GM21737 (cell line): ENCODE results near the gene MACROD2.

Source experiments
- ATAC-seq: cut with Tn5 transposase; IDR thresholded peaks from one replicate; pipeline ENCODE4 v1.9.1; 2021; ENCODE audit warnings: mild to moderate bottlenecking, moderate library complexity; ENCODE audit not compliant: unreplicated experiment

Gene MACROD2

GRCh38 chr20:15061955-15062354, 1066.6 kb downstream of the MACROD2 start:
- no peak for ATAC-seq

DNA sequence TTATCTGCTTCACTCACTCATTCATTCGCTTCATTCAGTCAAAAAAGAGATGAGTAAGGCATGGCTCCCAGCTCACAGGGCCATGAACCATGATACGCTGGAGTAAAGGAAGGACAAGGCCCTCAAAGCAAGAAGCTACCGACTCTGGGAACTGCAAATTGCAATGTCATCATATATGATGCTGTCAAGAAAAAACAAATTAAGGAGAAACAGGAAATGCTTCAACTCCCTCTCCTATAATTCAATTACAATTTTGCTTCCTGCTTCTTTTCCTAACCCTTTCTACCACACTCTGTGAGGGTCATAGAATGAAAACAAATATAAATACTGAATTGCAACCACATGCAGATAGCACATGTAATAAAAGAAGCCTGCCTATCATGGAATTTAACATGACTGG, 1067.8 kb downstream of the MACROD2 start:
- ATAC-seq, result no peak

DNA sequence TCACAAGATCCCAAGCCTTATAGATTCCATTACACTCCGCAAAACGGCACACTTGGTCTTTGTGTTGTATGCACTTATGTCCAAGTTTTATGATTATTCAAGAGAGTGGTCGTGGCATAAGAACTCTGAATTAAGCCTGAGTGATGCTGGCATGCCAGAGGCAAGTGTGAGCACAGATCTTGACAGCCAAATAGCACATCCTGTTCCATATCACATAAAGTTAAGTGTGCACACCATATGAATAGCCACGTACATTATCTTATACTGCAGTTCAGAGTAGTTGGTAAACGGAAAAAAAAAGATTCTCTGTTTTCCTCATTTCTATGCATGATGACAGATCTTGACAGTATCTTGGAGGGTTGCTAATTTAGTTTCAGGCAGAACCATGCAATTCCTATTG, 1069.4 kb downstream of the MACROD2 start:
- ATAC-seq, result no peak

GRCh38 chr20:15065794-15066193, 1070.5 kb downstream of the MACROD2 start:
- no peak for ATAC-seq

DNA sequence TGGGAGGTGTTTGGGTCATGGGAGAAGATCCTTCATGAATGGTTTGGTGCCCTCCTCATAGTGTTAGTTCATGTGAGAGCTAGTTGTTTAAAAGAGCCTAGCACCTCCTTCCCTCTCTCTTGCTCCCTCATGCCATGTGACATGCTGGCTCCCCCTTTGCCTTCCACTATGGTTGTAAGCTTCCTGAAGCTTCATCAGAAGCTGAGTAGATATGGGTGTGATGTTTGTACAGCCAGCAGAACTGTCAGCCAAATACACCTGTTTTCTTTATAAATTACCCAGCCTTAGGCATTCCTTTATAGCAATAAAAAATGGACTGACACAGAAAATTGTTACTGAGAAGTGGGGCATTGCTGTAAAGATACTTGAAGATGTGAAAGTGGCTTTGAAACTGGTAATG, 1073.2 kb downstream of the MACROD2 start:
- ATAC-seq, result no peak

DNA sequence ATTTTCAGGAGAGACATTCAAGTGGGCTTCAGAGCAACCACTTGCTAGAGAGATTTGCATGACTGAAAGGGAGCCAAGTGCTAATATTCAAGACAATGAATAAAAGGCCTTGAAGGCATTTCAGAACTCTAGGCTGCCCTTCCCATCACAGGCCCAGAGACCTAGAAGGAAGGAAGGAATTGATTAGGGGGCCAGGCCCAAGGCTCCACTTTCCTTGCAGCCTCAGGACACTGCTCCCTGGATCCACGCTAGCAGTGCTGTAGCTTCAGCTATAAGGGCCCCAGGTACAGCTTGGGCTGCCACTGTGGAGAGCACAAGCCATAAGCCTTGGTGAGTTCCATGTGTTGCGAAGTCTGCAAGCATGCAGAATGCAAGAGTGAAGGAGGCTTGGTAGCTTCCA, 1074.0 kb downstream of the MACROD2 start:
- no peak for ATAC-seq

GRCh38 chr20:15071085-15071808, 1075.9 kb downstream of the MACROD2 start:
- no peak for ATAC-seq

DNA sequence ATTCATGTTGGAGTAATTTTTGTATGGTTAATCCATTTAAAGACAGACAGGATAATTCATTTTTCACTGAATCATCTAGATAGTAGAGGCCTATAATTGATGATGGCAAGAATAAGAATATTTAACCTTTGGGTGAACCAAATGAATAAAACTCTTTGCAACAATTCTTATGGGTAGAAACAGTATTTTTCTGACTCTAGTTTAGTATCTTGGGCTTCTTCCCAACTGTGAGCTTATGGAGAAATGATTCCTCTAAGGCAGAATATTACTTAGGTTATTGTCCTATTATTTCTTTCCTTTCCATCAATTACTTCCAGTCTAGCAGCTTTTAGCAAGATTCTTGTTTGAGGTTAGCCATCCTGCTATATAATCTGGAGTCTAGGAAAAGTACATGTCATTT, 1077.0 kb downstream of the MACROD2 start:
- no peak for ATAC-seq

GRCh38 chr20:15075586-15075985, 1080.3 kb downstream of the MACROD2 start:
- no peak for ATAC-seq

DNA sequence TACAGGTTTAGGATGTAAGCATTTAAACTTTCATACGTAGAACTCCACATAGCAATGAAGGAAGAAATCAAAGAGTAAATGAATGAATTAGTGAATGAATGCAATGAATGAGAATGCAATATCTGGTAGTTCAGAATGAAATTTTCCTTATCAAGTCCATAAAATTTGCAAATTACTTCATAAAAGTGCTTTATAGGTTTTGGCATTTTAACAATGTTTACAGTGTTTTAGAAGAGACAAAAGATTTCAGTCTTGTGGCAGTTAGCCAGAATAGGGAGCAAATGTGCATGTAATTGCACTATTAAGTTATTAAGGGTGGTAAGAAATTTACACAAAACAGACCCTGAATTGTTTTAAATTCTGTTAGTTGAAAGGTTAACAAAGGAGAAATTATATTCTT, 1081.5 kb downstream of the MACROD2 start:
- no peak for ATAC-seq

- no peak for ATAC-seq
Measured at GRCh38 chr20:15077733-15078250, 1082.5 kb downstream of the MACROD2 start.

DNA sequence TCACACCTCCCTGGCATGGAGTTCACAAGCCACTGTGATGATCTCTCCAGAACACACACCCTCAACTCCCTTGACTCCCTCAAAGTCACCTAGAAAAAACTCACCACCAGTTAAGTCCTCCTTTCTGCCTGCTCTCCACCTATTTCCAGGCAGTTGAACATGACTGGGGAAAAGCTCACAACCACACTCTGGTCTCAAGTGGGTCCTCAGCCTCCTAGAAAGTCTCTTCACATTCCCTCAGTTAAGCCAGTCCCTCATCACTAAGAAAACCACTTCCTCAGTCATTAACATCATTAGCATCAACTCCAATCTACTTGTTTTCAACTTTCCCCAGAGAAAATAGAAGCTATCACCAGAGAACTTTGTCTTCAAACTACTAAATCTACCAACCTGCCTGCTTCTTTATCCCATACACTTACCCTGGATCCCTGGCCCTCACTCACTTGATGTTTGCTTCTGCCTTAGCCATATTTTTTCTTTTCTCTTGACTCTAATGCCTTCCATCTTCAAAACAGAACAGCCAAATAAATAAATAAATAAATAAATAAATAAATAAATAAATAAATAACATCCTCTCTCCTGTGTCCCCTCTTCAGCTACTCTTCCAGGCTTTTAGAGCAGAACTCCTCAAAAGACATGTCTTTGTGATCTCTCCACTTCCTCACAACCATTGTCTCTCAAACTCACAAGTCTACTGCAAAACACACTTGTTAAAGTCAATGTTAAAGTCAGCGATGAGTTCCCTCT, 1084.5 kb downstream of the MACROD2 start:
- no peak for ATAC-seq

GRCh38 chr20:15081261-15081660, 1085.9 kb downstream of the MACROD2 start:
- ATAC-seq, result no peak

- ATAC-seq, result no peak
Measured at GRCh38 chr20:15091421-15092037, 1096.2 kb downstream of the MACROD2 start.

- no peak for ATAC-seq
Measured at GRCh38 chr20:15098351-15098750, 1103.0 kb downstream of the MACROD2 start.

DNA sequence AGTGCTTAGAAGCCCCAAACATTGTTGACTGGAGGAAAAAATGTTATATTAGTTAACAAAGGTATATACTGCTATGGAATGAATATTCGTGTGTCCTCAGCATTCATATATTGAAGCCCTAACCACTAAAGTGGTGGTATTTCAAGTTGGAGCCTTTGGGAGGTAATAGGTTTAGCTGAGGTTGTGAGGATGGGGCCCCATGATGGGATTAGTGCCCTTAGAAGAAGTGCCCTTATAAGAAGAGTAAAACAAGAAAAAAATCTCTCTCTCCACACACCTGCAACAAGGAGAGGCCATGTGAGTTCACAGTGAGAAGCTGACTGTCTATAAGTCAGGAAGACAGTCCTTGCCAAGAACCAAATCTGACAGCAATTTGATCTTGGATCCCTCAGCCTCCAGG, 1103.8 kb downstream of the MACROD2 start:
- no peak for ATAC-seq

- ATAC-seq, result no peak
Measured at GRCh38 chr20:15100506-15101160, 1105.3 kb downstream of the MACROD2 start.

GRCh38 chr20:15107931-15108330, 1112.6 kb downstream of the MACROD2 start:
- no peak for ATAC-seq

DNA sequence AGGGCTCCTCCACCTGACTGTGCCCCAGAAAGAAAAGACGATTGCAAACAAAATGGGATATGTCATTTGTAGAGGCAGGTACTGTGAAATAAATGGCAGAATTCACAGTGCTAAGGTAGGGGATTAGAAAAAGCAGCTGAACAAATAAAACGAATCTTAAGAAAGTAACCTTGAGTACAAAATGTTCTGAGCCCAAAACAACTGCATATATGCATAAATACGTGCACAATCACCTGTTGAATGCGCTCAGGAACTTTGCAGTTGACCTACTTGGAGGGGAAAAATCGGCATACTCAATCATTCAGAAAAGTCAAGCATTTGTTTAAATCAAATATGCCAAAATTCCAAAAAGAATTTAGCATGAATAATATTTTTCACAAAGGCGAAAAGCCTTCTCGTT, 1114.2 kb downstream of the MACROD2 start:
- no peak for ATAC-seq

GRCh38 chr20:15111654-15112053, 1116.3 kb downstream of the MACROD2 start:
- ATAC-seq, result no peak

DNA sequence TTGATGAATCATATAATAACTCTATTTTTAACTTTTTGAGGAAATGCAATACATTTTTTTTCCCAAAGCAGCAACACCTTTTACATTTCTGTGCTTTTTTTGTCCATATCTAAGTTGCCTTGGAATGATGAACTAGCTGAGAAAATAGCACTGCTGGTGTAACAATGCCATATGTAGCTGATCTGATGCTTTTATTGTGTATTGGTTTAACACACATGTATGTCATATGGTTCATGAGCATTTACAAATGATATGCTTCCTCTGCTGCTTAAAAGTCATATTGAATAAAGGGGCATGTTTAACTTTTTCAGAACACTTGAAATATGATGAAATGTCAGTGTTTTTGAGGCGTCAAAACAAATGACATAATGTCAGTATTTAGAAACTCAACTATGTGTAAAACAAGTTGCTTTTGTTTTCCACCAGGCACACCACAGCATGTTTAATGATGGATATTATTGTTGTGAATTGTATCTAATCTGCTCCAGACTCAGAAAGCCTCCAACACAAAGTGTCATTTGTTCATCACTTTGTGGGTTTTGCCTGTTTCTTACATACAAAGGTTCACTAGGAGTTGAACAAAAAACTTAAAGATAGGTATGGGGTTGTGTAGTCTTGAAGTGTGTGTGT, 1117.9 kb downstream of the MACROD2 start:
- ATAC-seq, result no peak
